Neural cell (in vitro differentiated cells): ENCODE measurements around the gene STX12. TPM values are rescaled to one million over a fixed set of nuclear protein-coding genes. Genes with fewer than 3 reads are reported as not detected.

Source experiments
- H2AFZ ChIP-seq: fragments of 200-600, 300-800 bp; sonication (generic), shearing (Covaris generic); 2 replicates; pipeline ENCODE4 v1.6.0; 2014; ENCODE audit warnings: low read depth, mild to moderate bottlenecking, antibody characterized with exemption, low read length, moderate library complexity
- H3F3A ChIP-seq: fragments of 200-600 bp; shearing (Covaris generic); 2 replicates; pipeline ENCODE4 v1.6.1; 2016; ENCODE audit warnings: mild to moderate bottlenecking, moderate library complexity, mixed read lengths, antibody characterized with exemption, low read length; ENCODE audit not compliant: insufficient read depth, poor library complexity, severe bottlenecking
- H3K27ac ChIP-seq: fragments of 200-600, 300-800 bp; sonication (generic), shearing (Covaris generic); 2 replicates; pipeline ENCODE4 v1.5.1; 2014; ENCODE audit warnings: mild to moderate bottlenecking, low read length, moderate library complexity
- H3K27me3 ChIP-seq: fragments of 300-800, 200-600 bp; sonication (generic), shearing (Covaris generic); 2 replicates; pipeline ENCODE4 v1.6.0; 2014; ENCODE audit warnings: mild to moderate bottlenecking, low read depth, low read length, moderate library complexity; ENCODE audit not compliant: insufficient read depth
- H3K36me3 ChIP-seq: fragments of 300-800, 200-600 bp; sonication (generic), shearing (Covaris generic); 2 replicates; pipeline ENCODE4 v1.5.1; 2014; ENCODE audit warnings: mild to moderate bottlenecking, antibody characterized with exemption, low read length, moderate library complexity; ENCODE audit not compliant: insufficient read depth
- H3K4me2 ChIP-seq: fragments of 300-800, 200-600 bp; sonication (generic), shearing (Covaris generic); 2 replicates; pipeline ENCODE4 v1.6.0; 2014; ENCODE audit warnings: mild to moderate bottlenecking, low read length
- H3K4me3 ChIP-seq: fragments of 300-800, 200-600 bp; sonication (generic), shearing (Covaris generic); 2 replicates; pipeline ENCODE4 v1.5.1; 2014; ENCODE audit warnings: mild to moderate bottlenecking, low read length, moderate library complexity
- H3K79me2 ChIP-seq: fragments of 200-600 bp; shearing (Covaris generic); replicated peaks from 2 replicates; pipeline ENCODE4 v1.6.0; 2014; ENCODE audit warnings: mild to moderate bottlenecking, low read length, moderate library complexity; ENCODE audit not compliant: insufficient read depth
- H3K9ac ChIP-seq: fragments of 300-800, 200-600 bp; sonication (generic), shearing (Covaris generic); 2 replicates; pipeline ENCODE4 v1.6.1; 2016; ENCODE audit warnings: mild to moderate bottlenecking, low read length, mixed read lengths
- H3K9me2 ChIP-seq: fragments of 200-600 bp; shearing (Covaris generic); 2 replicates; pipeline ENCODE4 v1.6.1; 2016; ENCODE audit warnings: mild to moderate bottlenecking, low read length, mixed read lengths; ENCODE audit not compliant: insufficient read depth
- H3K9me3 ChIP-seq: fragments of 200-600, 300-800 bp; sonication (generic), shearing (Covaris generic); 2 replicates; pipeline ENCODE4 v1.6.1; 2016; ENCODE audit warnings: mild to moderate bottlenecking, mixed run types, low read length, moderate library complexity, mixed read lengths
- H4K20me1 ChIP-seq: fragments of 200-600 bp; shearing (Covaris generic); 2 replicates; pipeline ENCODE4 v1.6.1; 2016; ENCODE audit warnings: mild to moderate bottlenecking, mixed run types; ENCODE audit not compliant: insufficient read depth
- EP300 ChIP-seq: fragments of 450-650 bp; conservative IDR thresholded peaks from 2 replicates; pipeline ENCODE4 v1.6.1; 2014; ENCODE audit warnings: antibody characterized with exemption, mild to moderate bottlenecking, moderate library complexity; ENCODE audit not compliant: poor library complexity, severe bottlenecking
- EZH2 ChIP-seq: fragments of 200-600, 300-800 bp; shearing (Covaris generic), sonication (generic); IDR thresholded peaks from 2 replicates; pipeline ENCODE4 v1.6.1; 2014; ENCODE audit warnings: antibody characterized with exemption, low read length, borderline replicate concordance, mild to moderate bottlenecking; ENCODE audit not compliant: insufficient read depth, poor library complexity, severe bottlenecking
- MXI1 ChIP-seq: fragments of 450-650 bp; conservative IDR thresholded peaks from 2 replicates; pipeline ENCODE4 v1.6.1; 2014; ENCODE audit warnings: antibody characterized with exemption, mild to moderate bottlenecking; ENCODE audit not compliant: poor library complexity, severe bottlenecking
- POLR2AphosphoS5 ChIP-seq: IDR thresholded peaks from 2 replicates; pipeline ENCODE4 v1.6.1; 2012
- RAD21 ChIP-seq: fragments of 450-650 bp; conservative IDR thresholded peaks from 2 replicates; pipeline ENCODE4 v1.6.1; 2014; ENCODE audit warnings: antibody characterized with exemption, mild to moderate bottlenecking, moderate library complexity
- REST ChIP-seq: IDR thresholded peaks from 2 replicates; pipeline ENCODE4 v1.6.1; 2012; ENCODE audit warnings: borderline replicate concordance
- SMC3 ChIP-seq: fragments of 450-650 bp; conservative IDR thresholded peaks from 2 replicates; pipeline ENCODE4 v1.6.1; 2014; ENCODE audit warnings: antibody characterized with exemption, mild to moderate bottlenecking, moderate library complexity; ENCODE audit not compliant: poor library complexity
- TAF1 ChIP-seq: IDR thresholded peaks from 2 replicates; pipeline ENCODE4 v1.6.1; 2012; ENCODE audit warnings: low read depth
- polyA plus RNA-seq: library from polyadenylated mRNA; depleted of rRNA; stranded (reverse); fragments of >200 nt; gene quantifications from 2 replicates; pipeline ENCODE4 v1.2.3, GENCODE V29; 2014
- TF ChIP-seq, protein P1 (sequence below): fragments of 450-650 bp; IDR thresholded peaks from 2 replicates; pipeline ENCODE4 v1.5.1; 2014; ENCODE audit warnings: antibody characterized with exemption, mild to moderate bottlenecking, moderate library complexity; ENCODE audit not compliant: poor library complexity, severe bottlenecking

The STX12 gene
- polyA plus RNA-seq, 1 donor from 2014 or later: 171 TPM

GRCh38 chr1:27778056-27778455 is 5.0 kb downstream of the STX12 start:
- no peak overlapping the region for H3K27ac ChIP-seq
- H3K36me3 ChIP-seq: no peaks in the 10 kb centered on the region
- no peaks in the 10 kb centered on the region for H3K9me3 ChIP-seq
- H3F3A ChIP-seq: no peaks in the 10 kb centered on the region
- H3K9me2 ChIP-seq: no peaks in the 10 kb centered on the region
- no peak overlapping the region for H3K4me2 ChIP-seq
- TF ChIP-seq REST: no peak
- no peak for TF ChIP-seq MXI1
- TF ChIP-seq EZH2: no peak
- TF ChIP-seq, protein P1, sequence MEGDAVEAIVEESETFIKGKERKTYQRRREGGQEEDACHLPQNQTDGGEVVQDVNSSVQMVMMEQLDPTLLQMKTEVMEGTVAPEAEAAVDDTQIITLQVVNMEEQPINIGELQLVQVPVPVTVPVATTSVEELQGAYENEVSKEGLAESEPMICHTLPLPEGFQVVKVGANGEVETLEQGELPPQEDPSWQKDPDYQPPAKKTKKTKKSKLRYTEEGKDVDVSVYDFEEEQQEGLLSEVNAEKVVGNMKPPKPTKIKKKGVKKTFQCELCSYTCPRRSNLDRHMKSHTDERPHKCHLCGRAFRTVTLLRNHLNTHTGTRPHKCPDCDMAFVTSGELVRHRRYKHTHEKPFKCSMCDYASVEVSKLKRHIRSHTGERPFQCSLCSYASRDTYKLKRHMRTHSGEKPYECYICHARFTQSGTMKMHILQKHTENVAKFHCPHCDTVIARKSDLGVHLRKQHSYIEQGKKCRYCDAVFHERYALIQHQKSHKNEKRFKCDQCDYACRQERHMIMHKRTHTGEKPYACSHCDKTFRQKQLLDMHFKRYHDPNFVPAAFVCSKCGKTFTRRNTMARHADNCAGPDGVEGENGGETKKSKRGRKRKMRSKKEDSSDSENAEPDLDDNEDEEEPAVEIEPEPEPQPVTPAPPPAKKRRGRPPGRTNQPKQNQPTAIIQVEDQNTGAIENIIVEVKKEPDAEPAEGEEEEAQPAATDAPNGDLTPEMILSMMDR: no peak
- no peak for TF ChIP-seq EP300
- no peak for TF ChIP-seq RAD21
- TF ChIP-seq POLR2AphosphoS5: no peak
- H3K27me3 ChIP-seq: no peaks in the 10 kb centered on the region
- peaks cover 34% of the 10 kb centered on the region for H3K79me2 ChIP-seq
- no peak overlapping the region for H3K4me3 ChIP-seq
- H2AFZ ChIP-seq: no peak overlapping the region
- H4K20me1 ChIP-seq: no peaks in the 10 kb centered on the region
- H3K9ac ChIP-seq: no peak overlapping the region

GRCh38 chr1:27779122-27779521 is 6.1 kb downstream of the STX12 start:
- Histone ChIP-seq H3F3A (no peaks in the 10 kb centered on the region), H3K27me3 (no peaks in the 10 kb centered on the region), H2AFZ (no peak overlapping the region), H3K36me3 (no peaks in the 10 kb centered on the region), H3K9me2 (no peaks in the 10 kb centered on the region), H3K4me3 (no peak overlapping the region), H3K9ac (no peak overlapping the region), H3K27ac (no peak overlapping the region), H3K79me2 (peaks cover 27% of the 10 kb centered on the region), H3K4me2 (no peak overlapping the region), H3K9me3 (no peaks in the 10 kb centered on the region), H4K20me1 (no peaks in the 10 kb centered on the region)
- TF ChIP-seq EP300: no peak
- no peak for TF ChIP-seq EZH2
- TF ChIP-seq POLR2AphosphoS5: no peak
- TF ChIP-seq RAD21: no peak
- no peak for TF ChIP-seq MXI1
- no peak for TF ChIP-seq TAF1
- TF ChIP-seq SMC3: no peak
- no peak for TF ChIP-seq REST
- TF ChIP-seq, protein P1: no peak
